K562 (cell line): ENCODE data around the gene RABIF. TPM values are rescaled to one million over a fixed set of nuclear protein-coding genes. Genes with fewer than 3 reads are reported as not detected.

Experiments
- ARID1B ChIP-seq: fragments of 450-650 bp; IDR thresholded peaks from 2 replicates; pipeline ENCODE4 v1.6.1; 2016; ENCODE audit warnings: antibody characterized with exemption, mild to moderate bottlenecking, inconsistent platforms
- ATF3 ChIP-seq, 2 experiments: fragments of 450-650 bp in 1 of 2; sonication (generic) in 1 of 2; formaldehyde crosslinking in 1 of 2; IDR thresholded peaks in 1 of 2; conservative IDR thresholded peaks in 1 of 2; 2 replicates each; pipeline versions ENCODE4 v1.6.1 to v1.8.1; 2016 to 2023; ENCODE audit warnings: mild to moderate bottlenecking in 2 of 2, moderate library complexity in 2 of 2, inconsistent platforms in 1 of 2, missing genetic modification reagents in 1 of 2
- ATF4 ChIP-seq: fragments of 450-650 bp; formaldehyde crosslinking; IDR thresholded peaks from 2 replicates; pipeline ENCODE4 v1.4.0; 2022; ENCODE audit warnings: mild to moderate bottlenecking, moderate library complexity
- CTBP1 ChIP-seq: fragments of 450-650 bp; IDR thresholded peaks from 2 replicates; pipeline ENCODE4 v1.6.1; 2016; ENCODE audit warnings: borderline replicate concordance
- DPF2 ChIP-seq: fragments of 450-650 bp; IDR thresholded peaks from 2 replicates; pipeline ENCODE4 v1.6.1; 2016
- FOSL1 ChIP-seq: fragments of 200-800 bp; sonication (Bioruptor generic); conservative IDR thresholded peaks from 2 replicates; pipeline ENCODE4 v1.6.1; 2016; ENCODE audit warnings: missing genetic modification characterization, missing compliant biosample characterization
- FOXK2 ChIP-seq, 2 experiments: fragments of 450-650 bp; IDR thresholded peaks in 1 of 2; conservative IDR thresholded peaks in 1 of 2; 2 replicates each; pipeline ENCODE4 v1.6.1; 2016; ENCODE audit warnings: low read depth in 2 of 2, mild to moderate bottlenecking in 1 of 2
- HDAC3 ChIP-seq: fragments of 450-650 bp; IDR thresholded peaks from 2 replicates; pipeline ENCODE4 v1.6.1; 2018; ENCODE audit warnings: borderline replicate concordance, mild to moderate bottlenecking, moderate library complexity; ENCODE audit not compliant: partially characterized antibody
- JUND ChIP-seq, 2 experiments: IDR thresholded peaks; 2 replicates in 1 of 2; 3 replicates in 1 of 2; pipeline ENCODE4 v1.6.1; 2011; ENCODE audit warnings: borderline replicate concordance in 2 of 2, low read depth in 2 of 2, low read length in 2 of 2, improper control_type of control experiment in 1 of 2, missing biosample characterization in 1 of 2, missing genetic modification characterization in 1 of 2, missing genetic modification reagents in 1 of 2
- MNT ChIP-seq, 2 experiments: fragments of 450-650 bp; conservative IDR thresholded peaks; 2 replicates each; pipeline ENCODE4 v1.6.1; 2017; ENCODE audit warnings: mild to moderate bottlenecking in 2 of 2, moderate library complexity in 2 of 2
- MTA2 ChIP-seq: fragments of 450-650 bp; IDR thresholded peaks from 2 replicates; pipeline ENCODE4 v1.6.1; 2016; ENCODE audit warnings: low read depth
- NBN ChIP-seq: fragments of 450-650 bp; IDR thresholded peaks from 2 replicates; pipeline ENCODE4 v1.6.1; 2016; ENCODE audit warnings: low read depth, mild to moderate bottlenecking
- PHTF2 ChIP-seq: fragments of 250-450 bp; sonication (Bioruptor Pico); IDR thresholded peaks from 2 replicates; pipeline ENCODE4 v1.5.0; 2021; ENCODE audit warnings: mild to moderate bottlenecking
- PKNOX1 ChIP-seq: fragments of 450-650 bp; IDR thresholded peaks from 2 replicates; pipeline ENCODE4 v1.6.1; 2016
- RAD21 ChIP-seq, 2 experiments: fragments of 250-450 bp in 1 of 2; fragments of 450-650 bp in 1 of 2; sonication (Bioruptor Pico) in 1 of 2; formaldehyde crosslinking in 1 of 2; IDR thresholded peaks in 1 of 2; conservative IDR thresholded peaks in 1 of 2; 2 replicates each; pipeline versions ENCODE4 v1.4.0 to v1.8.0; 2020 to 2022; ENCODE audit warnings: mild to moderate bottlenecking in 2 of 2, moderate library complexity in 1 of 2
- SFPQ ChIP-seq: fragments of 200-400 bp; formaldehyde crosslinking; IDR thresholded peaks from 2 replicates; pipeline ENCODE4 v1.6.1; 2017; ENCODE audit warnings: mild to moderate bottlenecking, low read depth, low read length, moderate library complexity
- SOX6 ChIP-seq: fragments of 450-650 bp; IDR thresholded peaks from 2 replicates; pipeline ENCODE4 v1.6.1; 2014; ENCODE audit warnings: mild to moderate bottlenecking
- TCF3 ChIP-seq: sonication (generic); formaldehyde crosslinking; IDR thresholded peaks from 2 replicates; pipeline ENCODE4 v1.4.0; 2020; ENCODE audit warnings: mild to moderate bottlenecking, missing genetic modification reagents
- ZEB2 ChIP-seq: fragments of 450-650 bp; IDR thresholded peaks from 2 replicates; pipeline ENCODE4 v1.6.1; 2016
- ZNF197 ChIP-seq: fragments of 200-800 bp; sonication (Bioruptor generic); IDR thresholded peaks from 2 replicates; pipeline ENCODE4 v1.6.1; 2016; ENCODE audit warnings: low read depth, missing genetic modification characterization, missing compliant biosample characterization
- ZNF316 ChIP-seq: fragments of 450-650 bp; IDR thresholded peaks from 2 replicates; pipeline ENCODE4 v1.6.1; 2016
- polyA plus RNA-seq, 8 experiments: library from polyadenylated mRNA; depleted of rRNA in 4 of 8; stranded (reverse) in 5 of 8; unstranded in 3 of 8; fragments of >200 nt; fragmentation: Nextera tagmentation in 2 of 8; fragmentation: Illumina TruSeq in 1 of 8; extraction: Ambion mirVana in 2 of 8; extraction: Trizol in 1 of 8; gene quantifications; 2 replicates each; pipeline versions ENCODE4 v1.2.1 to v1.2.3, GENCODE V29; 2011 to 2014; ENCODE audit warnings: inconsistent platforms in 1 of 8, missing spikeins in 1 of 8
- total RNA-seq, 7 experiments: library from RNA; depleted of rRNA in 6 of 7; stranded (reverse); fragments of >200 nt in 6 of 7; fragmentation: Illumina TruSeq in 2 of 7; extraction: Trizol in 2 of 7; gene quantifications; 2 replicates each; pipeline versions ENCODE4 v1.2.1 to v1.2.3, GENCODE V29; 2011 to 2021; ENCODE audit warnings: low replicate concordance in 1 of 7

The RABIF gene
- total and polyA plus RNA-seq, 9 of the 15 experiments (the other 6 are each of a cell fraction or from before 2014, with no cell fraction given): 7.4 to 20.1 (median 11.0) TPM

GRCh38 chr1:202938287-202938925 is 49.5 kb upstream of the RABIF start (continued):
- TF ChIP-seq ATF3 (IDR thresholded peaks at IDR 0.05) (no peak; the same call in 1 of the 2 replicates), ATF3 (CRISPR knock-in tag; conservative IDR thresholded peaks at IDR 0.05) (0 out of 2 replicates have a peak, but pooled peaks have one; percentile 32), MTA2 (peak; percentile 69), ZNF197 (no peak), CTBP1 (peak; percentile 88), ZNF316 (no peak), NBN (peak; percentile 88), ARID1B (peak; percentile 89), FOXK2 (conservative IDR thresholded peaks at IDR 0.05 in 1 of 2, IDR thresholded peaks at IDR 0.05 in 1 of 2; ENCODE audit: low read depth in 2 of 2) (peak; percentile 27 to 53; a peak in 1 of 4 replicates), JUND (IDR thresholded peaks at IDR 0.05; ENCODE audit: borderline replicate concordance, low read depth, low read length) (peak; percentile 71), JUND (tag; IDR thresholded peaks at IDR 0.05; ENCODE audit: borderline replicate concordance, low read depth, low read length) (peak; percentile 66; the same call in 2 of the 3 replicates), HDAC3 (peak; percentile 46), RAD21 (CRISPR knock-in tag; conservative IDR thresholded peaks at IDR 0.05 in 1 of 2, IDR thresholded peaks at IDR 0.05 in 1 of 2) (peak; percentile 79 to 84), SOX6 (peak; percentile 80), ZEB2 (peak; percentile 70), ATF4 (CRISPR knock-in tag) (peak; percentile 29; the same call in 1 of the 2 replicates), DPF2 (peak; percentile 87), FOSL1 (peak; percentile 48; the same call in 1 of the 2 replicates), MNT (conservative IDR thresholded peaks at IDR 0.05) (peak in 1 of 2 experiments; percentile 9; a peak in 1 of 4 replicates), PKNOX1 (0 out of 2 replicates have a peak, but pooled peaks have one; percentile 16), TCF3 (CRISPR knock-in tag) (peak; percentile 64), PHTF2 (CRISPR knock-in tag) (no peak), SFPQ (no peak)
